Transverse colon (tissue), 4 donors: ENCODE data around the gene MDP1. TPM values are rescaled to one million over a fixed set of nuclear protein-coding genes. Genes with fewer than 3 reads are reported as not detected.

Source experiments
- DNase-seq: peaks from one replicate; pipeline ENCODE4 v3.0.0-alpha.2; 2019
- H3K27ac ChIP-seq, 4 donors: fragments of 200-600 bp; sonication (generic); 2 replicates each; pipeline ENCODE4 v1.5.1; 2016 to 2018; ENCODE audit warnings: inconsistent platforms in 4 of 4
- H3K27me3 ChIP-seq: fragments of 200-600 bp; sonication (generic); 2 replicates; pipeline ENCODE4 v1.5.1; 2017; ENCODE audit warnings: inconsistent platforms
- H3K36me3 ChIP-seq, 4 donors: fragments of 200-600 bp; sonication (generic); 2 replicates each; pipeline ENCODE4 v1.5.1; 2017 to 2019; ENCODE audit warnings: inconsistent platforms in 4 of 4
- H3K4me1 ChIP-seq, 4 donors: fragments of 200-600 bp; sonication (generic); 2 replicates each; pipeline ENCODE4 v1.5.1; 2017 to 2020; ENCODE audit warnings: inconsistent platforms in 4 of 4
- H3K4me3 ChIP-seq, 4 donors: fragments of 200-600 bp; sonication (generic); 1 replicate in 1 of 4; 2 replicates in 3 of 4; pipeline versions ENCODE4 v1.5.1 to v1.6.1; 2017 to 2019; ENCODE audit warnings: inconsistent platforms in 4 of 4
- H3K9me3 ChIP-seq, 2 donors: fragments of 200-600 bp; sonication (generic); 2 replicates each; pipeline ENCODE4 v1.5.1; 2017 to 2019; ENCODE audit warnings: inconsistent platforms in 2 of 2
- CTCF ChIP-seq, 5 experiments: fragments of 200-600 bp in 3 of 5; fragments of 450-650 bp in 2 of 5; sonication (generic) in 3 of 5; IDR thresholded peaks; 1 replicate in 2 of 5; 2 replicates in 3 of 5; pipeline ENCODE4 v1.5.1; 2016 to 2017; ENCODE audit warnings: antibody characterized with exemption in 5 of 5, inconsistent platforms in 3 of 5, mild to moderate bottlenecking in 2 of 5, moderate library complexity in 1 of 5
- EP300 ChIP-seq: sonication (generic); formaldehyde crosslinking; IDR thresholded peaks from one replicate; pipeline ENCODE4 v1.6.1; 2017; ENCODE audit warnings: antibody characterized with exemption, low read depth
- POLR2A ChIP-seq: fragments of 450-650 bp; IDR thresholded peaks from one replicate; pipeline ENCODE4 v1.6.1; 2016; ENCODE audit warnings: antibody characterized with exemption, mild to moderate bottlenecking, moderate library complexity
- POLR2AphosphoS5 ChIP-seq, 3 donors: sonication (generic); formaldehyde crosslinking; IDR thresholded peaks; one replicate each; pipeline ENCODE4 v1.6.1; 2016; ENCODE audit warnings: antibody characterized with exemption in 3 of 3
- WGBS, 2 donors: methylation state at CpG; one replicate each; pipeline ENCODE4 v1.1.5; 2018; ENCODE audit warnings: low coverage in 1 of 2; 5-methylcytosine and 5-hydroxymethylcytosine counted together
- in situ Hi-C, 4 donors: fragments of 200-750 bp; cut with MboI; loops; one replicate each; pipeline versions ENCODE4 v1.15.0 to v1.15.1; 2017; ENCODE audit warnings: low sequenced_read_pairs in 3 of 4, low pct_ligation_motif_present in 1 of 4, low pct_unique_long_range_greater_than_20kb in 1 of 4
- intact Hi-C: fragments of 100-400 bp; cut with DNase I; formaldehyde crosslinking; loops from one replicate; pipeline ENCODE4 v1.15.1; 2023; ENCODE audit warnings: low total_unique reads
- total RNA-seq, 4 donors: library from RNA; depleted of rRNA; stranded (reverse); fragments of >200 nt; gene quantifications; one replicate each; pipeline ENCODE4 v1.1.0, GENCODE V29; 2016

The MDP1 gene
- total RNA-seq, 4 donors from 2014 or later, result 11.1 to 116 (median 40.2) TPM

- in situ Hi-C loops, result no loop called here
- Histone ChIP-seq H3K4me3 (no peak overlapping the region), H3K4me1 (peaks cover 17 to 24% (median 18%) of the 10 kb centered on the region in 4 donors), H3K27ac (no peak overlapping the region), H3K27me3 (no peaks in the 10 kb centered on the region), H3K36me3 (peaks cover 0 to 25% (median 0%) of the 10 kb centered on the region in 4 donors), H3K9me3 (no peaks in the 10 kb centered on the region)
- intact Hi-C loops, result no loop called here
- TF ChIP-seq POLR2A, result no peak
- no peak for TF ChIP-seq CTCF (IDR thresholded peaks at IDR 0.05)
- 88% methylated on average over 19 of the region's 19 CpGs; no CpG with 5 or more reads in 1 of the 2 donors for WGBS, 2 donors
- no peak for DNase-seq
Observed at GRCh38 chr14:24184104-24184970, 31.5 kb downstream of the MDP1 start.

GRCh38 chr14:24183014-24183481 lies 32.8 kb downstream of the MDP1 start:
- Histone ChIP-seq H3K36me3 (peaks cover 0 to 27% (median 0%) of the 10 kb centered on the region in 4 donors), H3K4me1 (peaks cover 12 to 19% (median 14%) of the 10 kb centered on the region in 4 donors), H3K9me3 (no peaks in the 10 kb centered on the region), H3K27me3 (no peaks in the 10 kb centered on the region), H3K4me3 (no peak overlapping the region), H3K27ac (no peak overlapping the region)
- TF ChIP-seq POLR2A (no peak), EP300 (no peak), POLR2AphosphoS5 (IDR thresholded peaks at IDR 0.05) (no peak), CTCF (IDR thresholded peaks at IDR 0.05) (no peak)
- DNase-seq, result no peak
- 97% methylated on average over 14 of the region's 15 CpGs; no CpG with 5 or more reads in 1 of the 2 donors for WGBS, 2 donors
- in situ Hi-C loops, result no loop called here
- intact Hi-C loops, result no loop called here

GRCh38 chr14:24182110-24182882 lies 33.6 kb downstream of the MDP1 start:
- intact Hi-C loops (no loop called here), in situ Hi-C loops (no loop called here)
- DNase-seq, result no peak
- Histone ChIP-seq H3K4me1 (peaks cover 5 to 12% (median 7%) of the 10 kb centered on the region in 4 donors), H3K9me3 (no peaks in the 10 kb centered on the region), H3K36me3 (peaks cover 0 to 28% (median 0%) of the 10 kb centered on the region in 4 donors), H3K27me3 (no peaks in the 10 kb centered on the region), H3K27ac (no peak overlapping the region), H3K4me3 (no peak overlapping the region)
- TF ChIP-seq CTCF (IDR thresholded peaks at IDR 0.05) (no peak), POLR2A (no peak), EP300 (no peak), POLR2AphosphoS5 (IDR thresholded peaks at IDR 0.05) (no peak)
- WGBS, 2 donors, result 60 to 90% methylated on average over 2 to 11 of the region's 14 CpGs
